Measurements from ENCODE around the gene NVL. TPM values are rescaled to one million over a fixed set of nuclear protein-coding genes. Genes with fewer than 3 reads are reported as not detected.

The NVL gene
- 10 to 100 TPM; 11.7 to 40.5 (median 15.4) TPM for total RNA-seq

GRCh38 chr1:224329842-224330753 lies at the start of gene NVL:
NVL (minus strand) TSS chr1:224330172; CDS start chr1:224330127, 45 bp downstream.
- peaks cover 4 to 32% (median 18%) of the 10 kb centered on the region in 3 donors for H3K4me1 ChIP-seq
- TF ChIP-seq, protein P1, sequence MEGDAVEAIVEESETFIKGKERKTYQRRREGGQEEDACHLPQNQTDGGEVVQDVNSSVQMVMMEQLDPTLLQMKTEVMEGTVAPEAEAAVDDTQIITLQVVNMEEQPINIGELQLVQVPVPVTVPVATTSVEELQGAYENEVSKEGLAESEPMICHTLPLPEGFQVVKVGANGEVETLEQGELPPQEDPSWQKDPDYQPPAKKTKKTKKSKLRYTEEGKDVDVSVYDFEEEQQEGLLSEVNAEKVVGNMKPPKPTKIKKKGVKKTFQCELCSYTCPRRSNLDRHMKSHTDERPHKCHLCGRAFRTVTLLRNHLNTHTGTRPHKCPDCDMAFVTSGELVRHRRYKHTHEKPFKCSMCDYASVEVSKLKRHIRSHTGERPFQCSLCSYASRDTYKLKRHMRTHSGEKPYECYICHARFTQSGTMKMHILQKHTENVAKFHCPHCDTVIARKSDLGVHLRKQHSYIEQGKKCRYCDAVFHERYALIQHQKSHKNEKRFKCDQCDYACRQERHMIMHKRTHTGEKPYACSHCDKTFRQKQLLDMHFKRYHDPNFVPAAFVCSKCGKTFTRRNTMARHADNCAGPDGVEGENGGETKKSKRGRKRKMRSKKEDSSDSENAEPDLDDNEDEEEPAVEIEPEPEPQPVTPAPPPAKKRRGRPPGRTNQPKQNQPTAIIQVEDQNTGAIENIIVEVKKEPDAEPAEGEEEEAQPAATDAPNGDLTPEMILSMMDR (IDR thresholded peaks at IDR 0.05): no peak
- TF ChIP-seq POLR2A (IDR thresholded peaks at IDR 0.05) (peak in 1 of 2 donors; percentile 51), EP300 (IDR thresholded peaks at IDR 0.05) (peak; percentile 9), POLR2AphosphoS5 (IDR thresholded peaks at IDR 0.05) (peak; percentile 70)
- WGBS, 2 donors (ENCODE audit: low coverage in 1 of 2): 0% methylated on average over 6 to 23 of the region's 52 CpGs
- no peaks in the 10 kb centered on the region for H3K27me3 ChIP-seq
- H3K27ac ChIP-seq: peak within 1 kb of the TSS; percentile 54 to 92 (median 90)
- H3K9me3 ChIP-seq: no peaks in the 10 kb centered on the region
- peak; percentile 95 for ATAC-seq
- peaks cover 0 to 8% of the 10 kb centered on the region in 2 donors for H3K36me3 ChIP-seq
- peak within 1 kb of the TSS; percentile 65 to 84 for H3K4me3 ChIP-seq

DNA sequence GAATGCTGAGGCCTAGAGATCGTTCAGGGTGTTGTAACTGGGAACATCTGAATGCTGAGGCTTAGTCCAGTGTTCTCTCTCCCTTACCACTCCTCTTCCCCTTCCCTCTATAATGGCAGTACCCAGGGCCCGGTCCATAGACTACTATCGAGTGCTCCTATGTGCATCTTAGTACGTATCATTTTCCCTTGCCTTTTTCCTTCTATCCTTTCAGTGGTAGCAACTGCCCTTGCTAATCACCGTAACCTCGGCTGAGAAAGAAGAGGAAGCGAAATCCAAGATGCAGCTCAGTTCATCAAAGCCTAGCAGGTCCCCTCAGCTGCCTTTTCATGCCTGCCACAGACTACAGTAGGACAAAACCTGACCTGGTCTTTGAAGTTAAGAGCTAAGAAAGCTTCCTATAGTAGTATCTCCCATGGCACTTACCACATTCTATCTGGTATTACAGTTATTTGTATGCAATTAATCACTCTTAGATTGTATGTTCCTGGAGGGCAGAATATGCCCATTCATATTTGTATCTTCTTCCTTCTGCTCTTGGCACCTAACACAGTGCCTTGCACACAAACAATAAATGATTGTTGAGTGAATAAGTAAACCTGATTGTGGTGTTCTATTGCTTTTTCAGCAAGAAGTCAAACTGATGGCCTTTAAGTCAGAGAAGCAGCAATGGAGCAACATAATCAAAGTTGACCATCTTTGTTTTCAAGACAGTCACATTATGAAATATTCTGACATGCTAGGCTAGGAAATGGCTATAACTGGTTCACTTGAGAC lies 49.1 kb upstream of the NVL start:
- Histone ChIP-seq H3K27me3 (no peaks in the 10 kb centered on the region), H3K4me1 (peaks cover 0 to 41% (median 0%) of the 10 kb centered on the region in 3 donors), H3K9me3 (no peaks in the 10 kb centered on the region), H3K4me3 (no peak overlapping the region), H3K27ac (peak overlapping the region in 1 of 4 donors; percentile 29), H3K36me3 (peaks cover 0 to 68% of the 10 kb centered on the region in 2 donors)
- TF ChIP-seq, protein P1 (IDR thresholded peaks at IDR 0.05): no peak
- no peak for ATAC-seq
- WGBS, 2 donors (ENCODE audit: low coverage in 1 of 2): 88 to 90% methylated on average over 2 to 6 of the region's 7 CpGs

DNA sequence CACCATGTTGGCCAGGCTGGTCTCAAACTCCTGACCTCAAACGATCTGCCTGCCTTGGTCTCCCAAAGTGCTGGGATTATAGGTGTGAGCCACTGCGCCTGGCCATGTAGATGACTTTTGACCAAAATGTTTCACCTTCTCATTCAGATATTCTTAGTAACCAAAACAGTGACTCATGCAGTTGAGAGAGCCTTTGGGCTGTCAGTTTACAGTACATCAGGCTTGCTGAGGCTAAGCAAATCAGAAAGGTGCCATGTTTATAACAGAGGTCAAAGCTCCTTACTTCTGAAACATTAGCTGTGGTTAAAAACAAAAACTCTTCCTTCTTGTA lies 47.7 kb upstream of the NVL start:
- H3K27me3 ChIP-seq: no peaks in the 10 kb centered on the region
- peaks cover 0 to 41% (median 0%) of the 10 kb centered on the region in 3 donors for H3K4me1 ChIP-seq
- no peak overlapping the region for H3K4me3 ChIP-seq
- peaks cover 0 to 78% of the 10 kb centered on the region in 2 donors for H3K36me3 ChIP-seq
- no peaks in the 10 kb centered on the region for H3K9me3 ChIP-seq
- no peak for ATAC-seq
- peak overlapping the region in 1 of 4 donors; percentile 61 for H3K27ac ChIP-seq
- TF ChIP-seq POLR2AphosphoS5 (IDR thresholded peaks at IDR 0.05): peak; percentile 59
- TF ChIP-seq POLR2A (IDR thresholded peaks at IDR 0.05): no peak
- WGBS, 2 donors (ENCODE audit: low coverage in 1 of 2): no CpG with 5 or more reads among the region's 2 CpGs

DNA sequence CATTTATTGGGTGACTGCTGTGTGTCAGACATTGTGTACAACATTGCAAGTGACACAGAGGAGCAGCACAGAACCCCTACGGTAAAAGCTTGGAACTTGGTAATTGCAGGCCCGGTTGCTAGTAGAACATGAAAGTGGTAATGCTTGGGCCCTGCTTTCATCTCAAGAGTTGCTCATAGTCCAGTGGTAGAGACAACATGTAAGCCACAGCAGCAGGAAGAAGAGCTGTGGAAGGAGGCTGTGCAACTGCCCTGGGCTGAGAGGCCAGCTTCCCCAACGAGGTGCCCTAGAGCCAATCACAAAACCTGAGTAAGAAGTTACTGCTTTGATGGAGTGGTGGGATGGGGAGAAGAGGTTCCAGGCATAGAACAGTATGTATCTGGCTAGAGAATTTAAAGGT lies 45.1 kb upstream of the NVL start:
- 77 to 90% methylated on average over 2 of the region's 3 CpGs for WGBS, 2 donors (ENCODE audit: low coverage in 1 of 2)
- Histone ChIP-seq H3K4me1 (peaks cover 0 to 41% (median 0%) of the 10 kb centered on the region in 3 donors), H3K4me3 (no peak overlapping the region), H3K36me3 (peaks cover 0 to 97% of the 10 kb centered on the region in 2 donors), H3K27me3 (no peaks in the 10 kb centered on the region), H3K27ac (no peak overlapping the region), H3K9me3 (no peaks in the 10 kb centered on the region)
- ATAC-seq: no peak
- TF ChIP-seq POLR2A (IDR thresholded peaks at IDR 0.05) (no peak), EP300 (IDR thresholded peaks at IDR 0.05) (no peak), POLR2AphosphoS5 (IDR thresholded peaks at IDR 0.05) (no peak)
- TF ChIP-seq, protein P1 (IDR thresholded peaks at IDR 0.05): no peak

GRCh38 chr1:224373008-224373590 lies 43.1 kb upstream of the NVL start:
- ATAC-seq: no peak
- WGBS, 2 donors (ENCODE audit: low coverage in 1 of 2): 90 to 92% methylated on average over 2 to 5 of the region's 5 CpGs
- Histone ChIP-seq H3K4me3 (no peak overlapping the region), H3K9me3 (no peaks in the 10 kb centered on the region), H3K27me3 (no peaks in the 10 kb centered on the region), H3K36me3 (peaks cover 0 to 100% of the 10 kb centered on the region in 2 donors), H3K4me1 (peaks cover 0 to 49% (median 0%) of the 10 kb centered on the region in 3 donors), H3K27ac (no peak overlapping the region)
- TF ChIP-seq POLR2A (IDR thresholded peaks at IDR 0.05) (no peak), POLR2AphosphoS5 (IDR thresholded peaks at IDR 0.05) (no peak), EP300 (IDR thresholded peaks at IDR 0.05) (no peak)
- TF ChIP-seq, protein P1 (IDR thresholded peaks at IDR 0.05): no peak

All from gastroesophageal sphincter (tissue), 4 donors.